Natural killer cell (primary cell): ENCODE results near the gene ZDHHC16. TPM values are rescaled to one million over a fixed set of nuclear protein-coding genes. Genes with fewer than 3 reads are reported as not detected.

Experiments
- ATAC-seq, 3 donors: fragments of 150-1000 bp in 2 of 3; fragments of 200-7000 bp in 1 of 3; cut with Tn5 transposase; 1 replicate in 1 of 3; 2 replicates in 2 of 3; pipeline ENCODE4 v1.10.0; 2021; ENCODE audit warnings: mild to moderate bottlenecking in 2 of 3, moderate library complexity in 2 of 3
- DNase-seq, 2 donors: peaks; one replicate each; pipeline versions ENCODE4 v3.0.0 to v3.0.0-alpha.2; 2013 to 2021; ENCODE audit warnings: mixed read lengths in 1 of 2
- H3K27ac ChIP-seq: one replicate; pipeline ENCODE4 v1.5.1; 2013; ENCODE audit warnings: mild to moderate bottlenecking, low read length
- H3K27me3 ChIP-seq: one replicate; pipeline ENCODE4 v1.6.1; 2013; ENCODE audit warnings: low read length; ENCODE audit not compliant: control insufficient read depth, insufficient read depth
- H3K36me3 ChIP-seq: one replicate; pipeline ENCODE4 v1.6.1; 2013; ENCODE audit warnings: low read length; ENCODE audit not compliant: control insufficient read depth, insufficient read depth
- H3K4me1 ChIP-seq: one replicate; pipeline ENCODE4 v1.6.1; 2013; ENCODE audit warnings: low read length; ENCODE audit not compliant: control insufficient read depth, insufficient read depth
- H3K4me3 ChIP-seq: one replicate; pipeline ENCODE4 v1.5.1; 2013; ENCODE audit warnings: low read length
- H3K9me3 ChIP-seq: one replicate; pipeline ENCODE4 v1.6.1; 2013; ENCODE audit warnings: low read length; ENCODE audit not compliant: control insufficient read depth, insufficient read depth
- H3K27ac Mint-ChIP-seq, 2 donors: one replicate each; pipeline ENCODE4 v1.8.0; 2022; ENCODE audit warnings: mild to moderate bottlenecking in 2 of 2, mixed read lengths in 2 of 2, moderate library complexity in 1 of 2
- H3K27me3 Mint-ChIP-seq, 2 donors: one replicate each; pipeline ENCODE4 v1.8.0; 2022; ENCODE audit warnings: low read depth in 2 of 2, mixed read lengths in 2 of 2
- H3K36me3 Mint-ChIP-seq: one replicate; pipeline ENCODE4 v1.8.0; 2022; ENCODE audit warnings: mixed read lengths
- H3K4me1 Mint-ChIP-seq, 2 donors: one replicate each; pipeline ENCODE4 v1.8.0; 2022; ENCODE audit warnings: mixed read lengths in 2 of 2
- H3K4me3 Mint-ChIP-seq: one replicate; pipeline ENCODE4 v1.8.0; 2022; ENCODE audit warnings: mild to moderate bottlenecking, moderate library complexity, mixed read lengths
- H3K9me3 Mint-ChIP-seq, 2 donors: one replicate each; pipeline ENCODE4 v1.8.0; 2022; ENCODE audit warnings: mixed read lengths in 2 of 2
- WGBS: methylation state at CpG from one replicate; pipeline ENCODE4 v1.1.7; 2013; ENCODE audit warnings: missing lambda C conversion rate; ENCODE audit not compliant: insufficient coverage; 5-methylcytosine and 5-hydroxymethylcytosine counted together
- intact Hi-C: fragments of 100-400 bp; cut with micrococcal nuclease; formaldehyde crosslinking; loops from one replicate; pipeline ENCODE4 v1.14.2; 2022
- total RNA-seq, 4 donors: library from RNA; stranded (reverse); fragments of 120-200 nt in 1 of 4; gene quantifications; one replicate each; pipeline versions ENCODE4 v1.2.3 to v1.2.4, GENCODE V29; 2013 to 2022
- TF ChIP-seq, protein P1 (sequence below): fragments of 200-600 bp; IDR thresholded peaks from one replicate; pipeline ENCODE4 v1.8.0; 2022; ENCODE audit warnings: antibody characterized with exemption

ZDHHC16 gene
- total RNA-seq, 3 donors from 2014 or later (not counting 1 experiment from before 2014, with no cell fraction given), result 11.3 to 18.7 (median 12.7) TPM

DNA sequence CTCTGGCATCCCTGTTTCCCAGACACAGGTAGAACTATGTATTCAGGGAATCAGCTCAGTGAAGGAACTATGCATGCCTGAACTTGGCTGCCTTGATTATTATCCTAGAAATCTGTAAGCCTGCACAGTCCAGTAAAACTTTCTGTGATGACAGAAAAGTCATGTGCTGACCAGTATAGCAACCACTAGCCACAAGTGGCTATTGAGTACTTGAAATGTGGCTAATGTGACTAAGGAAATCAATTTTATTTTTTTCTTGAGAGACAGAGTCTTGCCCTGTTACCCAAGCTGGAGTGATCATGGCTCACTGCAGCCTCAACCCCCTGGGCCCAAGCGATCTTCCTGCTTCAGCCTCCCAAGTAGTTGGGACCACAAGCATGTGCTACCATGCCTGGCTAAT is 3.7 kb upstream of the ZDHHC16 start:
- Mint-ChIP-seq H3K27me3 (no peaks in the 10 kb centered on the region), H3K9me3 (no peaks in the 10 kb centered on the region), H3K27ac (no peak overlapping the region), H3K36me3 (no peaks in the 10 kb centered on the region), H3K4me3 (no peak overlapping the region), H3K4me1 (peaks cover 25 to 27% of the 10 kb centered on the region in 2 donors)
- DNase-seq (no peak), ATAC-seq (no peak)
- TF ChIP-seq, protein P1, sequence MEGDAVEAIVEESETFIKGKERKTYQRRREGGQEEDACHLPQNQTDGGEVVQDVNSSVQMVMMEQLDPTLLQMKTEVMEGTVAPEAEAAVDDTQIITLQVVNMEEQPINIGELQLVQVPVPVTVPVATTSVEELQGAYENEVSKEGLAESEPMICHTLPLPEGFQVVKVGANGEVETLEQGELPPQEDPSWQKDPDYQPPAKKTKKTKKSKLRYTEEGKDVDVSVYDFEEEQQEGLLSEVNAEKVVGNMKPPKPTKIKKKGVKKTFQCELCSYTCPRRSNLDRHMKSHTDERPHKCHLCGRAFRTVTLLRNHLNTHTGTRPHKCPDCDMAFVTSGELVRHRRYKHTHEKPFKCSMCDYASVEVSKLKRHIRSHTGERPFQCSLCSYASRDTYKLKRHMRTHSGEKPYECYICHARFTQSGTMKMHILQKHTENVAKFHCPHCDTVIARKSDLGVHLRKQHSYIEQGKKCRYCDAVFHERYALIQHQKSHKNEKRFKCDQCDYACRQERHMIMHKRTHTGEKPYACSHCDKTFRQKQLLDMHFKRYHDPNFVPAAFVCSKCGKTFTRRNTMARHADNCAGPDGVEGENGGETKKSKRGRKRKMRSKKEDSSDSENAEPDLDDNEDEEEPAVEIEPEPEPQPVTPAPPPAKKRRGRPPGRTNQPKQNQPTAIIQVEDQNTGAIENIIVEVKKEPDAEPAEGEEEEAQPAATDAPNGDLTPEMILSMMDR, result no peak
- H3K4me1 ChIP-seq, result peaks cover 17% of the 10 kb centered on the region
- H3K4me3 ChIP-seq, result no peak overlapping the region
- H3K27ac ChIP-seq, result no peak overlapping the region
- H3K36me3 ChIP-seq, result peaks cover 27% of the 10 kb centered on the region
- intact Hi-C loops, result no loop called here
- 100% methylated on average over 1 of the region's 1 CpG for WGBS
- no peaks in the 10 kb centered on the region for H3K27me3 ChIP-seq
- H3K9me3 ChIP-seq, result no peaks in the 10 kb centered on the region

DNA sequence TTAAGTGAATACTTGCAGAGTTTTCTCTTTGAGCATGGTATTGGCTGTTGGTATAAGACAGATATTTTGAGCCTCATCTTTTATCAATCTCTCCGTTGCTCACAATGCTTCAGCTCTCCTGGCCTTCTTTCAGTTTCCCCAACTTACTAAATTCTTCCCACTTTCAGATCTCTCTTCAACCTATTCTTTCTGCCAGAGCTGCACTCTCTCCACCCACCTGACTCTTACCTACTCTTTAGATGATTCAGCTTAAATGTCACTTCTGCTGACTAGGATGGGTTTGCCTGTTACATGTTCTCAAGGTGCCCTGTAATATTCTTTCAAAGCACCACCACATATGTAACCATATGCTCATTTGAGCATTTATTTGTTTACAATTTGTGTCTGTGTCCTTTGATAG is 1.8 kb upstream of the ZDHHC16 start:
- WGBS, result 67% methylated on average over 1 of the region's 1 CpG
- Histone ChIP-seq H3K27ac (no peak overlapping the region), H3K4me3 (no peak overlapping the region), H3K27me3 (no peaks in the 10 kb centered on the region), H3K36me3 (peaks cover 15% of the 10 kb centered on the region), H3K9me3 (no peaks in the 10 kb centered on the region), H3K4me1 (peaks cover 19% of the 10 kb centered on the region)
- DNase-seq (no peak), ATAC-seq (no peak)
- intact Hi-C loops, result no loop called here
- Mint-ChIP-seq H3K4me3 (peak overlapping the region; percentile 99), H3K9me3 (no peaks in the 10 kb centered on the region), H3K27ac (peak overlapping the region; percentile 93 to 95), H3K4me1 (peaks cover 36% of the 10 kb centered on the region in 2 donors), H3K36me3 (no peaks in the 10 kb centered on the region), H3K27me3 (no peaks in the 10 kb centered on the region)
- TF ChIP-seq, protein P1, result no peak

DNA sequence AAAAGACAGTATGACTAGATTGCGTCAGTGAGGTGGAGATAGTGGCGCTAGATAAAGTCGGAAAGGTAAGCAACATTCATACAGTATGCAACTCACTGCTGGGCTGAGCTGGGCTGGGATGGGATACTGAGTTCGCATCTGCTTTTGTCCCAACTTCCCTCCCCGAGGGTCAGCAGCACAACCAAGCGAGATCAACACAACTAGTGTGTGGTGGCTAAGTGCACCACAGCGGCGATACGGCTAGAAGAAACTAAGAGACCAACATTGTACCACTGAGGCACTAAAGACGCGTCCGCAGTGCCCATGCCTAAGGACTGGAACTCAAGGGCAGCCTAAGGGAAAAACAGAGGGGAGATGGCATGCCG is 636 bp upstream of the ZDHHC16 start:
- DNase-seq, result no peak
- no peak for ATAC-seq
- TF ChIP-seq, protein P1, result no peak
- Mint-ChIP-seq H3K4me3 (peak overlapping the region; percentile 99), H3K36me3 (no peaks in the 10 kb centered on the region), H3K27me3 (no peaks in the 10 kb centered on the region), H3K9me3 (no peaks in the 10 kb centered on the region), H3K27ac (peak overlapping the region; percentile 93 to 95), H3K4me1 (peaks cover 39% of the 10 kb centered on the region in 2 donors)
- Histone ChIP-seq H3K27me3 (no peaks in the 10 kb centered on the region), H3K9me3 (no peaks in the 10 kb centered on the region), H3K4me3 (peak overlapping the region; percentile 72), H3K36me3 (peaks cover 10% of the 10 kb centered on the region), H3K4me1 (peaks cover 19% of the 10 kb centered on the region), H3K27ac (peak overlapping the region; percentile 26)
- 7% methylated on average over 13 of the region's 13 CpGs for WGBS
- intact Hi-C loops, result no loop called here

DNA sequence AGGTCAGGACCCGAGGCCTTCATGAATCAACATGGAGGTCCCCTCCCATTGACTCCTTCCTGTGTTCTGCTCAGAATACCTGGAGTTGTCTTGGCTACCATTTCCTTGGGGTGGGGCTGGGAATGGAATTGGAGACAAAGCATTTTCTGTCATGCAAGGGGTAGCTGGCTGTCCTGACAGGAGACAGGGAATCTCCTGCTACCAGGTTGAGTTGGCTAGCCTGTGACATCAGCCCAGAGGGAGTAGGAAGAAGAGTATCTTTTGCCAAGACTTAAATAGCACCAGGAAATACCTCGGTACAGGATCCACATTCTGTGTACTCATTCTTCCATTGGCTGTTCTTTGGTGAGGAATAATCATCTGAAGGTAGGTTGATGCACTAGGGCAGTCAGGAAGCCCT is 4.9 kb downstream of the ZDHHC16 start:
- Mint-ChIP-seq H3K9me3 (no peaks in the 10 kb centered on the region), H3K27me3 (no peaks in the 10 kb centered on the region), H3K4me1 (peaks cover 21 to 25% of the 10 kb centered on the region in 2 donors), H3K27ac (no peak overlapping the region), H3K4me3 (no peak overlapping the region), H3K36me3 (no peaks in the 10 kb centered on the region)
- no peaks in the 10 kb centered on the region for H3K27me3 ChIP-seq
- H3K4me1 ChIP-seq, result peaks cover 13% of the 10 kb centered on the region
- TF ChIP-seq, protein P1, result no peak
- WGBS, result 98% methylated on average over 2 of the region's 2 CpGs
- H3K9me3 ChIP-seq, result no peaks in the 10 kb centered on the region
- no peak for DNase-seq
- no peak overlapping the region for H3K4me3 ChIP-seq
- intact Hi-C loops, result no loop called here
- no peak for ATAC-seq
- H3K27ac ChIP-seq, result no peak overlapping the region
- H3K36me3 ChIP-seq, result peaks cover 10% of the 10 kb centered on the region
